HepG2 (cell line): ENCODE results near the gene BRD3. TPM values are rescaled to one million over a fixed set of nuclear protein-coding genes. Genes with fewer than 3 reads are reported as not detected.

Experiments used
- ARNT2 ChIP-seq: sonication (generic); formaldehyde crosslinking; IDR thresholded peaks from 2 replicates; pipeline ENCODE4 v1.8.0; 2022; ENCODE audit warnings: mild to moderate bottlenecking, low read depth, missing genetic modification reagents, moderate library complexity
- GABPA ChIP-seq, 2 experiments: IDR thresholded peaks; 2 replicates each; pipeline ENCODE4 v1.6.1; 2011 to 2016; ENCODE audit warnings: low read depth in 2 of 2, low read length in 1 of 2, missing biosample characterization in 1 of 2, missing genetic modification characterization in 1 of 2
- GPN1 ChIP-seq: sonication (generic); formaldehyde crosslinking; IDR thresholded peaks from 2 replicates; pipeline ENCODE4 v1.5.1; 2020; ENCODE audit warnings: missing genetic modification reagents, borderline replicate concordance
- HOXA7 ChIP-seq: sonication (generic); formaldehyde crosslinking; IDR thresholded peaks from 2 replicates; pipeline ENCODE4 v1.8.1; 2022; ENCODE audit warnings: mild to moderate bottlenecking, missing genetic modification reagents, moderate library complexity
- MNT ChIP-seq: fragments of 450-650 bp; IDR thresholded peaks from 2 replicates; pipeline ENCODE4 v1.6.1; 2016
- SAP130 ChIP-seq: IDR thresholded peaks from 2 replicates; pipeline ENCODE4 v1.6.1; 2016; ENCODE audit warnings: low read depth
- ZBTB25 ChIP-seq: IDR thresholded peaks from 2 replicates; pipeline ENCODE4 v1.6.1; 2018; ENCODE audit warnings: missing genetic modification reagents
- ZFYVE20 ChIP-seq: sonication (generic); formaldehyde crosslinking; IDR thresholded peaks from 2 replicates; pipeline ENCODE4 v1.8.0; 2023; ENCODE audit warnings: low read depth, mild to moderate bottlenecking, moderate library complexity, missing genetic modification reagents, borderline replicate concordance
- ZNF292 ChIP-seq: sonication (generic); formaldehyde crosslinking; IDR thresholded peaks from 2 replicates; pipeline ENCODE4 v1.8.1; 2022; ENCODE audit warnings: mild to moderate bottlenecking, low read depth, missing genetic modification reagents, borderline replicate concordance
- ZNF574 ChIP-seq: sonication (generic); formaldehyde crosslinking; IDR thresholded peaks from 2 replicates; pipeline ENCODE4 v1.4.0; 2020; ENCODE audit warnings: missing genetic modification reagents
- ZNF607 ChIP-seq: sonication (generic); formaldehyde crosslinking; IDR thresholded peaks from 2 replicates; pipeline ENCODE4 v1.5.1; 2020; ENCODE audit warnings: missing genetic modification reagents, mild to moderate bottlenecking, borderline replicate concordance
- ZNF614 ChIP-seq: IDR thresholded peaks from 2 replicates; pipeline ENCODE4 v1.6.1; 2018; ENCODE audit warnings: missing biosample characterization, missing genetic modification reagents, inconsistent platforms, borderline replicate concordance
- ZNF629 ChIP-seq: sonication (generic); formaldehyde crosslinking; conservative IDR thresholded peaks from 2 replicates; pipeline ENCODE4 v1.5.0; 2020; ENCODE audit warnings: missing genetic modification reagents
- polyA plus RNA-seq, 8 experiments: library from polyadenylated mRNA; depleted of rRNA in 3 of 8; stranded (reverse) in 7 of 8; unstranded in 1 of 8; fragments of >200 nt; fragmentation: Illumina TruSeq in 4 of 8; extraction: Trizol in 4 of 8; gene quantifications; 2 replicates each; pipeline versions ENCODE4 v1.2.1 to v1.2.3, GENCODE V29; 2011 to 2016; ENCODE audit warnings: low read depth in 4 of 8, missing spikeins in 1 of 8, mixed read lengths in 1 of 8; ENCODE audit not compliant: insufficient read depth in 1 of 8
- total RNA-seq, 5 experiments: library from RNA; depleted of rRNA; stranded (reverse); fragments of >200 nt; fragmentation: Illumina TruSeq; extraction: Trizol; gene quantifications; 2 replicates each; pipeline ENCODE4 v1.2.3, GENCODE V29; 2016; ENCODE audit warnings: low read depth in 1 of 5
- TF ChIP-seq, protein P1 (sequence below): sonication (generic); formaldehyde crosslinking; conservative IDR thresholded peaks from 2 replicates; pipeline ENCODE4 v1.4.0; 2020; ENCODE audit warnings: missing genetic modification reagents
- TF ChIP-seq, protein P2 (sequence below): sonication (generic); formaldehyde crosslinking; IDR thresholded peaks from 2 replicates; pipeline ENCODE4 v1.4.0; 2020; ENCODE audit warnings: mild to moderate bottlenecking, missing genetic modification reagents
- TF ChIP-seq, protein P3 (sequence below): sonication (generic); formaldehyde crosslinking; IDR thresholded peaks from 2 replicates; pipeline ENCODE4 v1.5.1; 2020; ENCODE audit warnings: missing genetic modification reagents, mild to moderate bottlenecking, borderline replicate concordance

Gene BRD3
- total and polyA plus RNA-seq, 2 of the 13 experiments (the other 11 are each of a cell fraction or from before 2014, with no cell fraction given), result 5.9 to 12.9 TPM

DNA sequence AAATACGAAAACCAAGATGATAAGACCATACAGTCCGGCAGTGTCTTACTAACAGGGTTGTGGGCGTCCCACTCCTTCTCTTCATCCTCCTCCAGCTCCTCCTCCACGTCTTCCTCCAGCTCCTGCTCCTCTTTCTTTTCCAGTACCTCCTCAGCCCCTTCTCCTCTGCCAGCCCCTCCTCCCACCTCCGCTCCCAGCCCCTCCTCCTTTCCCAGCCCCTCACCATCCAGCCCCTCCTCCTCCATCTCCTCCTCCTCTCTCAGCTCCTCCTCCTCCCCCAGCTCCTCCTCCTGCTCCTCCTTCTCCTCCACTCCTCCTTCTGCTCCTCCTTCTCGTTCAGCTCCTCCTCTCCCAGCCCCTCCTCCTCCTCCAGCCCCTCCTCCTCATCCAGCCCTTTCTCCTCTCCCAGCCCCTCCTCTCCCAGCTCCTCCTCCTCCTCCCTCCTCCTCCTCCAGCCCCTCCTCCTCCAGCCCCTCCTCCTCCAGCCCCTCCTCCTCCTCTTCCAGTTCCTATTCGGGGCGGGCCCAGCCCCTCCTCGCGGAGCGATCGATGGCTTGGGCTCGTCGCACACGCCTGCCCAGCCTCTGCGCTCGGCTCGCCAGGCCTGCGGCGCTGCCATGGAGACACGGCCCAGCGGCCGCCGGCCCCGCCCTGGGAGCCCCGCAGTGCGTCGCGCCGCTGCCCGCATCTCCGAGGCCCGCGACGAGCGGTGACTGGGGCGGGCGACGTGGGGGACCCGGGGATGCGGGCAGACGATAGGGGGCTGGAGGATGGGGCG, 42.8 kb downstream of the BRD3 start, which contains the start of gene BRD3OS (continued):
- TF ChIP-seq ZBTB25 (CRISPR knock-in tag), result no peak; the same call in 1 of the 2 replicates
- no peak for TF ChIP-seq ZNF629 (CRISPR knock-in tag)
- TF ChIP-seq ZNF574 (CRISPR knock-in tag), result peak; percentile 69
- TF ChIP-seq ARNT2 (CRISPR knock-in tag), result no peak; the same call in 1 of the 2 replicates
- TF ChIP-seq HOXA7, result no peak
- TF ChIP-seq, protein P1, sequence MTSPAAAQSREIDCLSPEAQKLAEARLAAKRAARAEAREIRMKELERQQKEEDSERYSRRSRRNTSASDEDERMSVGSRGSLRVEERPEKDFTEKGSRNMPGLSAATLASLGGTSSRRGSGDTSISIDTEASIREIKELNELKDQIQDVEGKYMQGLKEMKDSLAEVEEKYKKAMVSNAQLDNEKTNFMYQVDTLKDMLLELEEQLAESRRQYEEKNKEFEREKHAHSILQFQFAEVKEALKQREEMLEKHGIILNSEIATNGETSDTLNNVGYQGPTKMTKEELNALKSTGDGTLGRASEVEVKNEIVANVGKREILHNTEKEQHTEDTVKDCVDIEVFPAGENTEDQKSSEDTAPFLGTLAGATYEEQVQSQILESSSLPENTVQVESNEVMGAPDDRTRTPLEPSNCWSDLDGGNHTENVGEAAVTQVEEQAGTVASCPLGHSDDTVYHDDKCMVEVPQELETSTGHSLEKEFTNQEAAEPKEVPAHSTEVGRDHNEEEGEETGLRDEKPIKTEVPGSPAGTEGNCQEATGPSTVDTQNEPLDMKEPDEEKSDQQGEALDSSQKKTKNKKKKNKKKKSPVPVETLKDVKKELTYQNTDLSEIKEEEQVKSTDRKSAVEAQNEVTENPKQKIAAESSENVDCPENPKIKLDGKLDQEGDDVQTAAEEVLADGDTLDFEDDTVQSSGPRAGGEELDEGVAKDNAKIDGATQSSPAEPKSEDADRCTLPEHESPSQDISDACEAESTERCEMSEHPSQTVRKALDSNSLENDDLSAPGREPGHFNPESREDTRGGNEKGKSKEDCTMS (CRISPR knock-in tag), result no peak
- TF ChIP-seq ZNF607 (CRISPR knock-in tag), result no peak
- no peak for TF ChIP-seq GABPA (IDR thresholded peaks at IDR 0.05; ENCODE audit: low read depth, low read length)
- TF ChIP-seq GABPA (CRISPR knock-in tag; IDR thresholded peaks at IDR 0.05; ENCODE audit: low read depth), result no peak
- TF ChIP-seq SAP130 (CRISPR knock-in tag), result peak; percentile 90
- TF ChIP-seq GPN1 (CRISPR knock-in tag), result no peak
- TF ChIP-seq ZNF614 (CRISPR knock-in tag), result no peak; the same call in 1 of the 2 replicates
- TF ChIP-seq, protein P2, sequence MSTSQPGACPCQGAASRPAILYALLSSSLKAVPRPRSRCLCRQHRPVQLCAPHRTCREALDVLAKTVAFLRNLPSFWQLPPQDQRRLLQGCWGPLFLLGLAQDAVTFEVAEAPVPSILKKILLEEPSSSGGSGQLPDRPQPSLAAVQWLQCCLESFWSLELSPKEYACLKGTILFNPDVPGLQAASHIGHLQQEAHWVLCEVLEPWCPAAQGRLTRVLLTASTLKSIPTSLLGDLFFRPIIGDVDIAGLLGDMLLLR (CRISPR knock-in tag), result no peak
- TF ChIP-seq ZNF292 (CRISPR knock-in tag), result no peak
- TF ChIP-seq, protein P3, sequence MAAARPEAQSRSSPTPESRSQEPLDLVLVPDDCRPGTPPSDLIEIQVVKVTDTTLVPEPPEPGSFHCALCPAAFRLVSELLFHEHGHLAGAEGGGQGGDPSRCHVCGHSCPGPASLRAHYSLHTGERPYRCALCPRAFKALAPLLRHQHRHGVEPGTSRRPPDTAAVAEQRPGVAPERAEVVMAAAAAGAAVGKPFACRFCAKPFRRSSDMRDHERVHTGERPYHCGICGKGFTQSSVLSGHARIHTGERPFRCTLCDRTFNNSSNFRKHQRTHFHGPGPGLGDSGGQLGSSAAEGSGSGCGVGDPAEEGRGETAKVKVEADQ (CRISPR knock-in tag), result 0 out of 2 replicates have a peak, but pooled peaks have one; percentile 74
- TF ChIP-seq ZFYVE20 (CRISPR knock-in tag), result no peak
- peak; percentile 29 for TF ChIP-seq MNT
